H1 (cell line): Measurements from ENCODE around the gene ARHGAP12. TPM values are rescaled to one million over a fixed set of nuclear protein-coding genes. Genes with fewer than 3 reads are reported as not detected.

Experiments
- CTCF ChIA-PET: fragments of 300-600 bp; sonication (Branson Sonifier 250); formaldehyde crosslinking; loops from one replicate; lab custom pipeline; 2021; ENCODE audit not compliant: partially characterized antibody; lab: Charles Lee
- POLR2A ChIA-PET: fragments of 300-600 bp; sonication (Branson Sonifier 250); formaldehyde crosslinking; loops from one replicate; lab custom pipeline; 2021; ENCODE audit warnings: inconsistent platforms; ENCODE audit not compliant: partially characterized antibody; lab: Charles Lee
- DNase-seq, 2 experiments: peaks; one replicate each; pipeline versions ENCODE4 v3.0.0 to v3.0.0-alpha.2; 2010 to 2022; ENCODE audit warnings: low spot score in 2 of 2, low read depth in 1 of 2, mixed read lengths in 1 of 2
- FAIRE-seq: peaks from 2 replicates; lab custom pipeline; 2011; peaks lifted over from hg19 to GRCh38; lab: Jason Lieb, UNC
- H2AFZ ChIP-seq: 2 replicates; pipeline ENCODE4 v1.8.1; 2012; ENCODE audit warnings: low read length, inconsistent platforms
- H2AK5ac ChIP-seq: 2 replicates; pipeline ENCODE4 v1.6.1; 2013; ENCODE audit warnings: low read depth, low read length
- H2BK120ac ChIP-seq: replicated peaks from 2 replicates; pipeline ENCODE3; 2013; ENCODE audit warnings: low read depth, low read length, inconsistent platforms
- H2BK12ac ChIP-seq: 2 replicates; pipeline ENCODE4 v1.6.1; 2013; ENCODE audit warnings: low read depth, low read length
- H2BK15ac ChIP-seq: 2 replicates; pipeline ENCODE4 v1.6.1; 2013; ENCODE audit warnings: low read length
- H2BK20ac ChIP-seq: 2 replicates; pipeline ENCODE4 v1.6.1; 2013; ENCODE audit warnings: low read length
- H2BK5ac ChIP-seq: 2 replicates; pipeline ENCODE4 v1.6.1; 2013; ENCODE audit warnings: low read depth, low read length
- H3K14ac ChIP-seq: 2 replicates; pipeline ENCODE4 v1.6.1; 2013; ENCODE audit warnings: inconsistent platforms; ENCODE audit not compliant: insufficient read length
- H3K18ac ChIP-seq: 2 replicates; pipeline ENCODE4 v1.6.1; 2013; ENCODE audit warnings: low read length; ENCODE audit errors: extremely low read depth
- H3K23ac ChIP-seq: 2 replicates; pipeline ENCODE4 v1.6.1; 2013; ENCODE audit warnings: inconsistent platforms; ENCODE audit not compliant: insufficient read length
- H3K23me2 ChIP-seq: 2 replicates; pipeline ENCODE4 v1.6.1; 2013; ENCODE audit warnings: low read depth, low read length
- H3K27ac ChIP-seq: 2 replicates; pipeline ENCODE4 v1.6.1; 2011; ENCODE audit warnings: low read depth, low read length, inconsistent platforms
- H3K27me3 ChIP-seq, 4 experiments: replicated peaks in 1 of 4; 1 replicate in 1 of 4; 2 replicates in 3 of 4; pipeline versions ENCODE4 v1.6.1 to v1.8.1; 2011 to 2013; ENCODE audit warnings: low read length in 3 of 4, mild to moderate bottlenecking in 3 of 4, inconsistent platforms in 2 of 4, mixed read lengths in 2 of 4, moderate library complexity in 1 of 4; ENCODE audit not compliant: control insufficient read depth in 3 of 4, insufficient read depth in 3 of 4; ENCODE audit errors: extremely low read depth in 1 of 4
- H3K36me3 ChIP-seq, 4 experiments: 2 replicates each; pipeline versions ENCODE4 v1.6.1 to v1.8.1; 2011 to 2013; ENCODE audit warnings: mild to moderate bottlenecking in 4 of 4, low read length in 3 of 4, moderate library complexity in 2 of 4, control low read depth in 1 of 4, inconsistent platforms in 1 of 4; ENCODE audit not compliant: insufficient read depth in 4 of 4, control insufficient read depth in 2 of 4
- H3K4ac ChIP-seq: replicated peaks from 2 replicates; pipeline ENCODE3; 2013; ENCODE audit warnings: low read length, low read depth, mixed read lengths, inconsistent platforms; ENCODE audit not compliant: insufficient read length
- H3K4me1 ChIP-seq, 4 experiments: replicated peaks in 1 of 4; 1 replicate in 1 of 4; 2 replicates in 3 of 4; pipeline versions ENCODE4 v1.6.1 to v1.8.1; 2011 to 2013; ENCODE audit warnings: low read length in 3 of 4, inconsistent platforms in 2 of 4, mixed read lengths in 1 of 4; ENCODE audit not compliant: insufficient read depth in 4 of 4, control insufficient read depth in 3 of 4
- H3K4me2 ChIP-seq, 2 experiments: 2 replicates each; pipeline versions ENCODE4 v1.6.1 to v1.8.1; 2011 to 2013; ENCODE audit warnings: low read depth in 2 of 2, low read length in 2 of 2, control low read depth in 1 of 2, inconsistent platforms in 1 of 2, mild to moderate bottlenecking in 1 of 2; ENCODE audit not compliant: insufficient read depth in 1 of 2
- H3K4me3 ChIP-seq, 4 experiments: fragments of 200-600, 300-600 bp in 1 of 4; sonication (generic), shearing (Covaris generic), sonication (Bioruptor Twin) in 1 of 4; 2 replicates each; pipeline versions ENCODE4 v1.5.1 to v1.8.1; 2011 to 2016; ENCODE audit warnings: low read length in 4 of 4, low read depth in 3 of 4, control low read depth in 2 of 4, inconsistent platforms in 2 of 4, mild to moderate bottlenecking in 2 of 4, mixed read lengths in 1 of 4, moderate library complexity in 1 of 4; ENCODE audit not compliant: insufficient read depth in 2 of 4; ENCODE audit errors: extremely low read depth in 1 of 4
- H3K56ac ChIP-seq: replicated peaks from 2 replicates; pipeline ENCODE3; 2013; ENCODE audit warnings: low read depth, mild to moderate bottlenecking, mixed read lengths, low read length, inconsistent platforms; ENCODE audit not compliant: insufficient read length
- H3K79me1 ChIP-seq: 2 replicates; pipeline ENCODE4 v1.6.1; 2013; ENCODE audit warnings: low read depth, low read length, control low read depth
- H3K79me2 ChIP-seq, 2 experiments: 2 replicates each; pipeline versions ENCODE4 v1.6.1 to v1.8.1; 2012 to 2013; ENCODE audit warnings: low read length in 2 of 2, mild to moderate bottlenecking in 2 of 2, inconsistent platforms in 1 of 2; ENCODE audit not compliant: insufficient read depth in 2 of 2, control insufficient read depth in 1 of 2
- H3K9ac ChIP-seq, 4 experiments: replicated peaks in 1 of 4; 1 replicate in 1 of 4; 2 replicates in 3 of 4; pipeline versions ENCODE4 v1.6.1 to v1.8.1; 2011 to 2013; ENCODE audit warnings: low read depth in 3 of 4, low read length in 3 of 4, control low read depth in 2 of 4, mild to moderate bottlenecking in 2 of 4, moderate library complexity in 2 of 4, inconsistent platforms in 1 of 4; ENCODE audit errors: extremely low read depth in 1 of 4
- H3K9me3 ChIP-seq, 2 experiments: 2 replicates each; pipeline versions ENCODE4 v1.6.1 to v1.8.1; 2012 to 2013; ENCODE audit warnings: mild to moderate bottlenecking in 2 of 2, moderate library complexity in 2 of 2, control low read depth in 1 of 2, inconsistent platforms in 1 of 2, low read depth in 1 of 2, low read length in 1 of 2, mixed read lengths in 1 of 2; ENCODE audit not compliant: insufficient read depth in 2 of 2
- H4K20me1 ChIP-seq, 2 experiments: replicated peaks in 1 of 2; 2 replicates each; pipeline versions ENCODE3 to v1.8.1; 2011 to 2013; ENCODE audit warnings: inconsistent platforms in 2 of 2, low read length in 2 of 2, mild to moderate bottlenecking in 1 of 2; ENCODE audit not compliant: insufficient read depth in 2 of 2, control insufficient read depth in 1 of 2
- H4K5ac ChIP-seq: 2 replicates; pipeline ENCODE4 v1.6.1; 2013; ENCODE audit warnings: low read length, low read depth, mixed read lengths, inconsistent platforms; ENCODE audit not compliant: insufficient read length
- H4K8ac ChIP-seq: 2 replicates; pipeline ENCODE4 v1.8.0; 2013; ENCODE audit warnings: mild to moderate bottlenecking, moderate library complexity, low read length, inconsistent platforms; ENCODE audit not compliant: insufficient read depth; ENCODE audit errors: extremely low read depth
- H4K91ac ChIP-seq: replicated peaks from 2 replicates; pipeline ENCODE3; 2013; ENCODE audit warnings: low read length, mixed read lengths, inconsistent platforms; ENCODE audit not compliant: insufficient read length
- ATF2 ChIP-seq: IDR thresholded peaks from 2 replicates; pipeline ENCODE4 v1.6.1; 2012; ENCODE audit warnings: low read length, inconsistent platforms
- HDAC2 ChIP-seq, 2 experiments: fragments of 300-600 bp in 1 of 2; sonication (generic) in 1 of 2; IDR thresholded peaks; 2 replicates each; pipeline ENCODE4 v1.6.1; 2011 to 2012; ENCODE audit warnings: low read depth in 2 of 2, low read length in 2 of 2, mild to moderate bottlenecking in 2 of 2, moderate library complexity in 2 of 2, borderline replicate concordance in 1 of 2, inconsistent platforms in 1 of 2
- PHF8 ChIP-seq: fragments of 200-600 bp; sonication (generic); conservative IDR thresholded peaks from 2 replicates; pipeline ENCODE4 v1.7.1; 2012; ENCODE audit warnings: low read depth, mild to moderate bottlenecking, inconsistent platforms, low read length, moderate library complexity
- WGBS, 2 experiments: shearing (Covaris generic) in 1 of 2; methylation state at CpG; one replicate each; pipeline versions ENCODE4 v1.1.6 to v1.1.7; 2013 to 2015; ENCODE audit warnings: low lambda C conversion rate in 2 of 2, mixed read lengths in 2 of 2, inconsistent platforms in 1 of 2, low coverage in 1 of 2, missing lambda C conversion rate in 1 of 2; ENCODE audit not compliant: insufficient replicate concordance in 2 of 2, insufficient coverage in 1 of 2, insufficient read length in 1 of 2; ENCODE audit errors: extremely low coverage in 1 of 2, missing lambda C conversion rate in 1 of 2; 5-methylcytosine and 5-hydroxymethylcytosine counted together
- polyA plus RNA-seq, 7 experiments: library from polyadenylated mRNA; depleted of rRNA in 3 of 7; stranded (reverse) in 5 of 7; unstranded in 2 of 7; fragments of >200 nt in 5 of 7; fragments of 200-250 nt in 2 of 7; gene quantifications; 1 replicate in 5 of 7; 2 replicates in 1 of 7; 4 replicates in 1 of 7; pipeline versions ENCODE4 v1.2.1 to v1.2.3, GENCODE V29; 2011 to 2013; ENCODE audit warnings: missing spikeins in 2 of 7, mixed read lengths in 2 of 7
- total RNA-seq: library from RNA; stranded (reverse); fragmentation: NEBNext Ultra II Directional; extraction: Animal tissue kit (Norgen Biotek cat#: 25700); gene quantifications from 2 replicates; pipeline ENCODE4 v1.2.1, GENCODE V29; 2021

The ARHGAP12 gene
- total and polyA plus RNA-seq, 2 of the 8 experiments (the other 6 are each of a cell fraction or from before 2014, with no cell fraction given): 10.1 to 39.0 TPM

- Histone ChIP-seq H3K27me3 (no peaks in the 10 kb centered on the region), H3K79me1 (peaks cover 10% of the 10 kb centered on the region; the same call in 1 of the 2 replicates), H3K4ac (no peak overlapping the region), H4K20me1 (peaks cover 0 to 8% of the 10 kb centered on the region in 2 experiments), H3K14ac (no peak overlapping the region), H3K4me3 (no peak overlapping the region), H3K18ac (no peak overlapping the region), H2BK120ac (no peak overlapping the region), H2BK5ac (no peak overlapping the region), H3K36me3 (peaks cover 6 to 18% (median 12%) of the 10 kb centered on the region in 4 experiments; a peak in 7 of 8 replicates), H4K91ac (no peak overlapping the region), H3K9me3 (no peaks in the 10 kb centered on the region), H4K5ac (no peak overlapping the region), H3K4me1 (no peaks in the 10 kb centered on the region), H2BK12ac (no peak overlapping the region), H3K79me2 (peaks cover 5 to 98% of the 10 kb centered on the region in 2 experiments), H2AFZ (no peak overlapping the region), H3K9ac (no peak overlapping the region), H3K23ac (no peak overlapping the region), H2BK20ac (no peak overlapping the region), H2BK15ac (no peak overlapping the region), H4K8ac (no peak overlapping the region), H3K56ac (no peak overlapping the region), H3K27ac (no peak overlapping the region), H2AK5ac (no peak overlapping the region), H3K4me2 (no peak overlapping the region), H3K23me2 (no peaks in the 10 kb centered on the region)
- 88% methylated on average over 1 of the region's 1 CpG; no CpG with 5 or more reads in 1 of the 2 experiments for WGBS, 2 experiments
- DNase-seq (no peak), FAIRE-seq (no peak)
- ChIA-PET POLR2A (interaction anchor here (1.3 kb wide), 1 partner anchor 24 kb away, joined by 4 read pairs; no protein-coding TSS in a partner anchor), CTCF (interaction anchor here (0.6 kb wide), 1 partner anchor 456 kb away, joined by 3 read pairs; no protein-coding TSS in a partner anchor)
- no peak for TF ChIP-seq PHF8
- TF ChIP-seq HDAC2 (IDR thresholded peaks at IDR 0.05; ENCODE audit: borderline replicate concordance in 1 of 2, low read depth in 2 of 2, low read length in 2 of 2): no peak
- no peak for TF ChIP-seq ATF2
These were observed 23.0 kb downstream of the ARHGAP12 start for GRCh38 chr10:31905586-31905985.
